Ascending aorta (tissue), 2 donors: ENCODE results near the gene MYH9. TPM values are rescaled to one million over a fixed set of nuclear protein-coding genes. Genes with fewer than 3 reads are reported as not detected.
A peak's percentile ranks its signal among the peaks of the same experiment; 100 is the strongest.
"Not testable (repeated sequence)": the region's sequence is repeated elsewhere in the genome, so short reads cannot be mapped to it uniquely, and the experiment has no call there.

ENCODE experiments used
- DNase-seq, 2 donors: peaks; one replicate each; pipeline ENCODE4 v3.0.0-alpha.2; 2019; ENCODE audit warnings: low spot score in 2 of 2
- H3K27ac ChIP-seq, 2 donors: fragments of 200-600 bp; sonication (generic); one replicate each; pipeline ENCODE4 v1.5.1; 2016 to 2017; ENCODE audit warnings: mild to moderate bottlenecking in 1 of 2
- H3K27me3 ChIP-seq: fragments of 200-600 bp; sonication (generic); one replicate; pipeline ENCODE4 v1.5.1; 2017
- H3K36me3 ChIP-seq, 2 donors: fragments of 200-600 bp; sonication (generic); one replicate each; pipeline ENCODE4 v1.5.1; 2016
- H3K4me1 ChIP-seq, 2 donors: fragments of 200-600 bp; sonication (generic); one replicate each; pipeline ENCODE4 v1.5.1; 2016 to 2017; ENCODE audit warnings: mild to moderate bottlenecking in 1 of 2
- H3K4me3 ChIP-seq, 2 donors: fragments of 200-600 bp; sonication (generic); one replicate each; pipeline ENCODE4 v1.5.1; 2016 to 2017; ENCODE audit warnings: mild to moderate bottlenecking in 1 of 2
- H3K9me3 ChIP-seq, 2 donors: fragments of 200-600 bp; sonication (generic); one replicate each; pipeline ENCODE4 v1.5.1; 2016
- CTCF ChIP-seq, 3 experiments: fragments of 200-600 bp in 2 of 3; fragments of 450-650 bp in 1 of 3; sonication (generic) in 2 of 3; IDR thresholded peaks; one replicate each; pipeline ENCODE4 v1.5.1; 2016 to 2019; ENCODE audit warnings: antibody characterized with exemption in 3 of 3, mild to moderate bottlenecking in 1 of 3, moderate library complexity in 1 of 3
- intact Hi-C: fragments of 100-400 bp; cut with DNase I; formaldehyde crosslinking; loops from one replicate; pipeline ENCODE4 v1.15.1; 2023
- total RNA-seq: library from RNA; depleted of rRNA; stranded (reverse); fragments of >200 nt; gene quantifications from one replicate; pipeline ENCODE4 v1.1.0, GENCODE V29; 2016

MYH9 gene
- total RNA-seq, 1 donor from 2014 or later = 1,114 TPM

GRCh38 chr22:36257948-36258670, 129.7 kb downstream of the MYH9 start:
- peaks cover 0 to 21% of the 10 kb centered on the region in 2 donors for H3K4me1 ChIP-seq
- peaks cover 0 to 13% of the 10 kb centered on the region in 2 donors for H3K36me3 ChIP-seq
- no peak for DNase-seq
- no peaks in the 10 kb centered on the region for H3K9me3 ChIP-seq
- TF ChIP-seq CTCF (IDR thresholded peaks at IDR 0.05) = no peak
- no peak overlapping the region for H3K4me3 ChIP-seq
- no peak overlapping the region for H3K27ac ChIP-seq
- intact Hi-C loops = loop anchor here (5.0 kb wide), 1 partner anchor 56 kb away; the partner anchor contains the start of gene APOL4
- no peaks in the 10 kb centered on the region for H3K27me3 ChIP-seq

- Histone ChIP-seq H3K4me1 (peaks cover 0 to 22% of the 10 kb centered on the region in 2 donors), H3K27me3 (no peaks in the 10 kb centered on the region), H3K27ac (no peak overlapping the region), H3K4me3 (no peak overlapping the region), H3K9me3 (no peaks in the 10 kb centered on the region), H3K36me3 (peaks cover 0 to 13% of the 10 kb centered on the region in 2 donors)
- no peak for DNase-seq
- intact Hi-C loops = loop anchor here (5.0 kb wide), 1 partner anchor 55 kb away; the partner anchor contains the start of gene APOL4
- no peak for TF ChIP-seq CTCF (IDR thresholded peaks at IDR 0.05)
These were observed 130.5 kb downstream of the MYH9 start for GRCh38 chr22:36257308-36257707.

- H3K27ac ChIP-seq = no peak overlapping the region
These were observed 131.3 kb downstream of the MYH9 start for GRCh38 chr22:36256478-36256877.

GRCh38 chr22:36255572-36255971, 132.2 kb downstream of the MYH9 start:
- H3K36me3 ChIP-seq, H3K9me3 ChIP-seq, DNase-seq, H3K27me3 ChIP-seq: not testable (repeated sequence)
- Histone ChIP-seq H3K4me1 (peaks cover 0 to 22% of the 10 kb centered on the region in 2 donors), H3K4me3 (peak overlapping the region in 1 of 2 donors; percentile 63), H3K27ac (peak overlapping the region; percentile 13 to 69)
- intact Hi-C loops = loop anchor here (5.0 kb wide), 1 partner anchor 53 kb away; the partner anchor contains the start of gene APOL4

More at GRCh38 chr22:36256478-36256877, 131.3 kb downstream of the MYH9 start:
- H3K36me3 ChIP-seq = peaks cover 0 to 6% of the 10 kb centered on the region in 2 donors
- intact Hi-C loops = loop anchor here (5.0 kb wide), 1 partner anchor 54 kb away; the partner anchor contains the start of gene APOL4
- no peak overlapping the region for H3K4me3 ChIP-seq
- no peaks in the 10 kb centered on the region for H3K27me3 ChIP-seq
- H3K9me3 ChIP-seq = no peaks in the 10 kb centered on the region
- peaks cover 0 to 22% of the 10 kb centered on the region in 2 donors for H3K4me1 ChIP-seq
- TF ChIP-seq CTCF (IDR thresholded peaks at IDR 0.05) = no peak
- DNase-seq = no peak

GRCh38 chr22:36253523-36254490, 134.0 kb downstream of the MYH9 start:
- peak overlapping the region; percentile 69 to 78 for H3K27ac ChIP-seq
- intact Hi-C loops = loop anchor here (1.0 kb wide), 1 partner anchor 15 kb away; the partner anchor contains the start of gene APOL2
- H3K27me3 ChIP-seq = no peaks in the 10 kb centered on the region
- DNase-seq = no peak
- peaks cover 0 to 3% of the 10 kb centered on the region in 2 donors for H3K9me3 ChIP-seq
- H3K36me3 ChIP-seq = no peaks in the 10 kb centered on the region
- H3K4me1 ChIP-seq = peaks cover 0 to 20% of the 10 kb centered on the region in 2 donors
- no peak for TF ChIP-seq CTCF (IDR thresholded peaks at IDR 0.05)
- H3K4me3 ChIP-seq = peak overlapping the region; percentile 52 to 63
